Thymus (tissue), 11 donors: ENCODE measurements around the gene LIMS4. TPM values are rescaled to one million over a fixed set of nuclear protein-coding genes. Genes with fewer than 3 reads are reported as not detected.
"Not testable (repeated sequence)": the region's sequence is repeated elsewhere in the genome, so short reads cannot be mapped to it uniquely, and the experiment has no call there.

Experiments
- DNase-seq, 9 donors: peaks; one replicate each; pipeline ENCODE4 v3.0.0-alpha.2; 2013; ENCODE audit warnings: low spot score in 9 of 9, low read depth in 6 of 9, missing footprints in 1 of 9
- H3K27ac ChIP-seq, 2 donors: one replicate each; pipeline ENCODE4 v1.5.1; 2013; ENCODE audit warnings: control low read depth in 1 of 2, low read depth in 1 of 2, low read length in 1 of 2, mild to moderate bottlenecking in 1 of 2, moderate library complexity in 1 of 2
- H3K27me3 ChIP-seq, 2 donors: one replicate each; pipeline ENCODE4 v1.5.1; 2013; ENCODE audit warnings: low read length in 1 of 2; ENCODE audit not compliant: control insufficient read depth in 2 of 2, insufficient read depth in 1 of 2
- H3K36me3 ChIP-seq, 2 donors: one replicate each; pipeline ENCODE4 v1.5.1; 2013; ENCODE audit warnings: low read length in 1 of 2, mild to moderate bottlenecking in 1 of 2, moderate library complexity in 1 of 2; ENCODE audit not compliant: control insufficient read depth in 2 of 2, insufficient read depth in 2 of 2
- H3K4me1 ChIP-seq, 2 donors: one replicate each; pipeline ENCODE4 v1.5.1; 2013; ENCODE audit warnings: low read length in 2 of 2; ENCODE audit not compliant: control insufficient read depth in 2 of 2, insufficient read depth in 2 of 2
- H3K4me3 ChIP-seq, 2 donors: one replicate each; pipeline ENCODE4 v1.5.1; 2013; ENCODE audit warnings: low read length in 2 of 2, control low read depth in 1 of 2, mild to moderate bottlenecking in 1 of 2
- H3K9me3 ChIP-seq, 2 donors: one replicate each; pipeline ENCODE4 v1.5.1; 2013; ENCODE audit warnings: low read length in 1 of 2, mild to moderate bottlenecking in 1 of 2; ENCODE audit not compliant: control insufficient read depth in 2 of 2, insufficient read depth in 1 of 2
- WGBS: extraction: QIAGEN DNeasy Blood & Tissue Kit; methylation state at CpG from one replicate; pipeline ENCODE4 v1.1.7; 2013; 5-methylcytosine and 5-hydroxymethylcytosine counted together
- polyA plus RNA-seq: library from polyadenylated mRNA; stranded (reverse); fragments of 200-250 nt; gene quantifications from one replicate; pipeline ENCODE4 v1.2.3, GENCODE V29; 2013
- total RNA-seq: library from RNA; stranded (reverse); fragments of 120-200 nt; gene quantifications from one replicate; pipeline ENCODE4 v1.2.4, GENCODE V29; 2013
- donor health status: healthy.

The LIMS4 gene
- total and polyA plus RNA-seq, 2 donors = 0.32 to 0.71 TPM

GRCh38 chr2:110456291-110457213 lies 16.1 kb downstream of the LIMS4 start:
- not testable (repeated sequence) for H3K9me3 ChIP-seq, DNase-seq, H3K4me1 ChIP-seq, H3K27ac ChIP-seq, H3K36me3 ChIP-seq, H3K27me3 ChIP-seq, H3K4me3 ChIP-seq
- 100% methylated on average over 1 of the region's 16 CpGs for WGBS

- not testable (repeated sequence) for DNase-seq, H3K27ac ChIP-seq, H3K27me3 ChIP-seq, H3K4me1 ChIP-seq, H3K9me3 ChIP-seq, H3K4me3 ChIP-seq, H3K36me3 ChIP-seq
- no CpG with 5 or more reads among the region's 6 CpGs for WGBS
Observed at GRCh38 chr2:110455080-110455670, 17.4 kb downstream of the LIMS4 start.

GRCh38 chr2:110450951-110451350 lies 21.7 kb downstream of the LIMS4 start:
- H3K4me3 ChIP-seq, H3K9me3 ChIP-seq, H3K4me1 ChIP-seq, H3K27me3 ChIP-seq, H3K36me3 ChIP-seq, H3K27ac ChIP-seq, DNase-seq: not testable (repeated sequence)
- WGBS = no CpG with 5 or more reads among the region's 2 CpGs

DNA sequence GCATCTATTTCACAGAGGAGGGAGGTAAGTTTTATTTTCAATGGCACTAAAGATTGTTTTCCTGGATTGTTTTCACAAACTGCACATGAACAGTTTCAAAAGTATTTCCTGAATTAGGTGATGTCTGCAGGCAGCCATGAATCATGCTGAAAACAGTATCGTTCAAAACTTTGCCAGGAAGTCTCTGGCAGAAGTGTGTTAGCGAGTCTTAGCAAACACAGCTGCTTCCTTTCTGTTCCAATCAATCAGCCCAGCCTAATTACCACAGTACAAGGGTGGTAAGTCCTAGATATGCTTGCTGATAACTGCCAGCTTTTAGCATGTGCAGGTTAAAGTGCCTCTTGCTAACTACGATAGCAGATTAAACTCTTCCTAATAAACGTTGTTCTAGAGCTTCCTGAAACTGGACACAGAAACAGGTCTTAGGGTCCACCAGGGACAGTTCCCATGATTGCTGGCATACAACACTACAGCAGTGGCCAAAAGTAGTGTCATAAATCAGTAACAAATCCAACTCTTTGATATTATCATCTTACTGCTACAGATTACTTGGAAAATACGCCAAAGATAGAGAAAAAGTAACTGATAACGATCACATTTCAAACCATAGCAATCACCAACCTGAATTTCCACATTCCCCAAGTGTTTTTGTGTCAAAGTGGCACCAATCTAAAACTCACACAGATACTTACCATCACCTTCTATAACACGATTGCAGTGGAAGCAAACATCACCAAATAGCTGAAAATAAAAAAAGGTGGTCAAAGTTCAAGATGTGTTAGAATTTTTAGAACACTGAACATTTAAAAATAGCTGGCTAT lies 23.3 kb downstream of the LIMS4 start:
- H3K27me3 ChIP-seq, H3K4me3 ChIP-seq, H3K4me1 ChIP-seq, DNase-seq, H3K27ac ChIP-seq, H3K9me3 ChIP-seq, H3K36me3 ChIP-seq: not testable (repeated sequence)
- no CpG with 5 or more reads among the region's 7 CpGs for WGBS

DNA sequence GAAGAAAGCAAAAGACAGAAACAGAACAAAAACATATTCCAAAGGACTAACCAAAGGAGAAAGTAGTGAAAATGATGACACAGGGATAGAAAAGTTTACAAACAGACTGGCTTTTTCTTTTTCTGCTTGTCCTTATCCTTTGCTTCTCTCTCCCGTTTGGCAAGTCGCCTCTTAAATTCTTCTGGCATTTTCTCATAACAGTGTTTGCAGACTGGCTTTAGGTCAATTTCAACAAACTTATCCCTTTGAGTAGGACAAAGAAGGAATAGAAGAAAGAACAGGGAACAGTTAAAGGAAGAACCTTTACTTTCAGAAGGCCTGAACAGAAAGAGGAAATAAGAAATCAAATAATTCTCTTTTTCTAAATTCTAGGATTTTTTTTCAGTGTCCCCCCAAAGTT lies 26.0 kb downstream of the LIMS4 start:
- H3K4me3 ChIP-seq, H3K36me3 ChIP-seq, H3K9me3 ChIP-seq, H3K27me3 ChIP-seq, H3K4me1 ChIP-seq, DNase-seq, H3K27ac ChIP-seq: not testable (repeated sequence)
- WGBS = no CpG with 5 or more reads among the region's 2 CpGs

- H3K9me3 ChIP-seq, H3K4me3 ChIP-seq, H3K27ac ChIP-seq, H3K4me1 ChIP-seq, DNase-seq, H3K36me3 ChIP-seq, H3K27me3 ChIP-seq: not testable (repeated sequence)
- no CpG with 5 or more reads among the region's 8 CpGs for WGBS
Observed at GRCh38 chr2:110443305-110444005, 29.2 kb downstream of the LIMS4 start.

- not testable (repeated sequence) for H3K9me3 ChIP-seq, H3K27me3 ChIP-seq, H3K36me3 ChIP-seq, H3K4me1 ChIP-seq, DNase-seq, H3K27ac ChIP-seq, H3K4me3 ChIP-seq
- no CpG with 5 or more reads among the region's 1 CpG for WGBS
Observed at GRCh38 chr2:110441905-110442304, 30.7 kb downstream of the LIMS4 start.

- WGBS = no CpG with 5 or more reads among the region's 6 CpGs
- H3K4me1 ChIP-seq, H3K36me3 ChIP-seq: not testable (repeated sequence)
Observed at GRCh38 chr2:110434565-110434964, 38.1 kb downstream of the LIMS4 start.

More at GRCh38 chr2:110434565-110434964, 38.1 kb downstream of the LIMS4 start:
- not testable (repeated sequence) for H3K9me3 ChIP-seq, DNase-seq, H3K4me3 ChIP-seq, H3K27ac ChIP-seq, H3K27me3 ChIP-seq
